SK-N-MC (cell line): Measurements from ENCODE around the gene RUNX2.

Experiments
- DNase-seq: peaks from one replicate; pipeline ENCODE4 v3.0.0-alpha.2; 2011; ENCODE audit warnings: low read depth, low spot score
- H3K27ac ChIP-seq: fragments of 200-600 bp; sonication (generic); 2 replicates; pipeline ENCODE4 v1.5.1; 2016; ENCODE audit warnings: mixed run types
- H3K36me3 ChIP-seq: fragments of 200-600 bp; sonication (generic); 2 replicates; pipeline ENCODE4 v1.6.1; 2017; ENCODE audit warnings: antibody characterized with exemption, low read length, mixed read lengths; ENCODE audit not compliant: insufficient read depth
- H3K4me3 ChIP-seq: fragments of 200-600 bp; sonication (generic); 2 replicates; pipeline ENCODE4 v1.5.1; 2016
- H3K9ac ChIP-seq: fragments of 200-600 bp; sonication (generic); 2 replicates; pipeline ENCODE4 v1.8.0; 2017; ENCODE audit warnings: mixed run types, mixed read lengths; ENCODE audit not compliant: insufficient read length
- H3K9me3 ChIP-seq: fragments of 200-600 bp; sonication (generic); 2 replicates; pipeline ENCODE4 v1.6.1; 2017; ENCODE audit warnings: low read depth, mild to moderate bottlenecking, antibody characterized with exemption, low read length, moderate library complexity, mixed read lengths
- EZH2 ChIP-seq: fragments of 200-600 bp; sonication (generic); IDR thresholded peaks from one replicate; pipeline ENCODE4 v1.6.1; 2017; ENCODE audit warnings: antibody characterized with exemption
- FOXP2 ChIP-seq: optimal IDR thresholded peaks from 2 replicates; pipeline ENCODE3; 2011; ENCODE audit warnings: mild to moderate bottlenecking, moderate library complexity; ENCODE audit not compliant: insufficient read depth; ENCODE audit errors: extremely low read length, control extremely low read depth
- POLR2AphosphoS5 ChIP-seq: IDR thresholded peaks from 2 replicates; pipeline ENCODE4 v1.6.1; 2012; ENCODE audit warnings: mild to moderate bottlenecking, low read depth, low read length, borderline replicate concordance

RUNX2 gene

GRCh38 chr6:45447716-45448115, 119.6 kb downstream of the RUNX2 start:
- TF ChIP-seq POLR2AphosphoS5 (no peak), FOXP2 (no peak), EZH2 (no peak)

DNA sequence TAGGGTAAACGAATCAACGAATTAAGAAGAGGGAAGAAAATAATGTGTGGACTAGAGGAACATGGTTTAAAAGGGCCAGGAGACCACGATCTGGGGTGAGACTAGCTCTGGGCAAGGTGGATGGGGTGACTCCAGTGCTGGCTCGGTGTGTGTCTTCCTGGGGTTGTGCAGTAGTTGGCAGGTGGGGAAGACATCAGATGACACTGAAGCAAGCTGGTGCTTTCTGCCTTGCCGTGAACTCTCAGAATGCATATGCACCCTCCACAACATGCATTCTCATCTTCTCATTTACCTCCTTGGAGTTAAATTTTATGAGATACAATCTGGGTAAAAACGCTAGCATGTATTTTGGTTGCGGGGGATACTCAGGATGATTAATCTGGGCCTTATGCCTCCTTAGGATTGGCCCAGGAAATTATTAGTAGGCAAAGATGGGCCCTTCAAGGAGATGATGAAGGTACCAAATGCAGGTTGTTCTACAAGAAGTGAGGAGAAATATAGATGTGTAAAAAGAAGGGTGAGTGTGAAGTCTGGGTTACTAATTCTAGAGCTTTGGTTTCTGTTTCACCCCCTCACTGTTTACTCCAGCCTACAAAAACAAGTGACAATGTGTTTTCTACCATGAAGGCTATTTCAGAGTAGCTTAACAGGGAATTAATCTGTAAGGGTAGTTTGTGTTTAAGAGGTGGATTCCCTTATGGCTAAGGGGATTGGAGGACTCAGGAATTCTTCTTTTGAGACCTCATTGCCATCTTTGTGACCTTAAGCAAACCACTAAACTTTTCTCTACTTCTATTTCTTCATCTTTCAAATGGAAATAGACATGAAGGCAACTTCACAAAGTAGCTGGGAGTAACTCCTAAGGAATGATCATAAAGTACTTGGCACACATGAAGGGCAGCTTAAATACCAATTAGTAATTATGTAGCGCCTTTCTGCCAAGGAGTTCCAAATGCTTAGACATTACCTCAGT, 120.6 kb downstream of the RUNX2 start:
- no peak for TF ChIP-seq FOXP2
- TF ChIP-seq POLR2AphosphoS5 = no peak
- no peak for TF ChIP-seq EZH2
- no peaks in the 10 kb centered on the region for H3K36me3 ChIP-seq
- H3K9ac ChIP-seq = no peak overlapping the region
- H3K27ac ChIP-seq = no peak overlapping the region
- H3K9me3 ChIP-seq = no peaks in the 10 kb centered on the region
- DNase-seq = no peak
- no peak overlapping the region for H3K4me3 ChIP-seq

More at GRCh38 chr6:45447716-45448115, 119.6 kb downstream of the RUNX2 start:
- Histone ChIP-seq H3K27ac (peak overlapping the region; percentile 97), H3K9me3 (no peaks in the 10 kb centered on the region), H3K36me3 (no peaks in the 10 kb centered on the region), H3K4me3 (no peak overlapping the region), H3K9ac (peak overlapping the region; percentile 50)
- DNase-seq = no peak

DNA sequence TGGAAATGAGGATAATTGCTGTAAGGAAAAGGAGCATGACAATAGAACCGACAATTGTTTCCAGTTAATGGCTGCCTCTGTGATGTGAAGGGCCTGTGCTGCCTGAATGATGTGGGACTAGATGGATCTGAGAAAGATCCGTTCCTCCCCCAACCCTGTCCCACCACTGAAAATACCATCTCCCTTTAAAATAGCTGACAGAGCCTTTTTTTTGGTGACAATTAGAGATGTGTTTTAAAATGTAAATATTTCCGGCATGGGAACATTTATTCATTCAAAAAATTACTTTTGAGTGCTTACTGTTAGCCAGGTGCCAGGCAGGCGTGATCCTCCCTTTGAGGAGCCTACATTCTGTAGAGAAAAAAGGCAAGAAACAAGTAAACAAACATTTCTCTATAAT, 122.0 kb downstream of the RUNX2 start:
- Histone ChIP-seq H3K9ac (no peak overlapping the region), H3K36me3 (no peaks in the 10 kb centered on the region), H3K9me3 (no peaks in the 10 kb centered on the region), H3K27ac (no peak overlapping the region), H3K4me3 (no peak overlapping the region)
- DNase-seq = no peak
- no peak for TF ChIP-seq POLR2AphosphoS5
- TF ChIP-seq EZH2 = no peak
- TF ChIP-seq FOXP2 = no peak

- Histone ChIP-seq H3K9ac (no peak overlapping the region), H3K9me3 (no peaks in the 10 kb centered on the region), H3K4me3 (no peak overlapping the region), H3K27ac (no peak overlapping the region), H3K36me3 (no peaks in the 10 kb centered on the region)
- TF ChIP-seq FOXP2 = no peak
- no peak for TF ChIP-seq POLR2AphosphoS5
- no peak for TF ChIP-seq EZH2
- DNase-seq = no peak
Observed at GRCh38 chr6:45450831-45451230, 122.7 kb downstream of the RUNX2 start.

GRCh38 chr6:45454008-45454911, 126.1 kb downstream of the RUNX2 start:
- no peak overlapping the region for H3K27ac ChIP-seq
- no peak for DNase-seq

DNA sequence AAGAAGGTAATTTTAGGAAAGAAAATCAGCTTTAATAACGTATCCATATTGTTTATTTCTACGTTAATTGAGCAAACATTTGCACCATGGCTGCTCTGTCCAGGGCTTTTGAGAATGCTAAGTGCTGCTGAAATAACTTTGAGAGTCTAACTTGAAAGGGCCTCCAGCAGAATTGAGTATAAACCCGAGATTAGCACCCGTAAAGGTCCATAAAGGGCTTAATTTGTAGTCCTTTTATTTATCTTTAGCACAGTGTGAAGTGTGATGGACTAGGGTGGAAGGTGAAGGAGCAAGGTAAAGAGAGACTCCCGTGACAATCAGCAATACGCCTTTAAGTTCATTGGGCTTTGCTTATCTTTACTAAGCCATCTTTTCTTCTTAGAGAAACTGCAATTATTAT, 127.3 kb downstream of the RUNX2 start:
- TF ChIP-seq EZH2 (no peak), FOXP2 (no peak), POLR2AphosphoS5 (no peak)
- Histone ChIP-seq H3K27ac (no peak overlapping the region), H3K36me3 (no peaks in the 10 kb centered on the region), H3K9ac (no peak overlapping the region), H3K9me3 (no peaks in the 10 kb centered on the region), H3K4me3 (no peak overlapping the region)
- DNase-seq = no peak

More at GRCh38 chr6:45454008-45454911, 126.1 kb downstream of the RUNX2 start:
- Histone ChIP-seq H3K9ac (no peak overlapping the region), H3K9me3 (no peaks in the 10 kb centered on the region), H3K36me3 (no peaks in the 10 kb centered on the region), H3K4me3 (no peak overlapping the region)
- TF ChIP-seq FOXP2 = no peak
- TF ChIP-seq POLR2AphosphoS5 = no peak
- no peak for TF ChIP-seq EZH2

GRCh38 chr6:45457141-45457540, 129.0 kb downstream of the RUNX2 start:
- no peak overlapping the region for H3K4me3 ChIP-seq
- H3K9ac ChIP-seq = no peak overlapping the region
- H3K9me3 ChIP-seq = no peaks in the 10 kb centered on the region
- no peaks in the 10 kb centered on the region for H3K36me3 ChIP-seq
- DNase-seq = no peak
- no peak for TF ChIP-seq EZH2
- no peak for TF ChIP-seq POLR2AphosphoS5
- TF ChIP-seq FOXP2 = no peak
- H3K27ac ChIP-seq = no peak overlapping the region

- TF ChIP-seq POLR2AphosphoS5 (no peak), FOXP2 (no peak), EZH2 (no peak)
- DNase-seq = no peak
- H3K4me3 ChIP-seq = no peak overlapping the region
- H3K9me3 ChIP-seq = no peaks in the 10 kb centered on the region
- H3K27ac ChIP-seq = no peak overlapping the region
- H3K9ac ChIP-seq = no peak overlapping the region
- H3K36me3 ChIP-seq = no peaks in the 10 kb centered on the region
Observed at GRCh38 chr6:45458672-45459071, 130.5 kb downstream of the RUNX2 start.
